Astrocyte (in vitro differentiated cells and primary cell): Measurements from ENCODE around the gene ABCC10. TPM values are rescaled to one million over a fixed set of nuclear protein-coding genes. Genes with fewer than 3 reads are reported as not detected.

Source experiments
- DNase-seq: peaks from one replicate; pipeline ENCODE4 v3.0.0-alpha.2; 2010; ENCODE audit warnings: low read depth
- FAIRE-seq: peaks from 2 replicates; lab custom pipeline; 2011; peaks lifted over from hg19 to GRCh38; lab: Jason Lieb, UNC
- H2AFZ ChIP-seq: 2 replicates; pipeline ENCODE4 v1.6.0; 2012; ENCODE audit warnings: low read depth, low read length, inconsistent platforms
- H3K27ac ChIP-seq: 2 replicates; pipeline ENCODE4 v1.5.1; 2011; ENCODE audit warnings: low read depth, low read length, inconsistent platforms
- H3K27me3 ChIP-seq: 2 replicates; pipeline ENCODE4 v1.6.0; 2011; ENCODE audit warnings: low read length, inconsistent platforms; ENCODE audit not compliant: insufficient read depth
- H3K36me3 ChIP-seq: 2 replicates; pipeline ENCODE4 v1.5.1; 2011; ENCODE audit warnings: low read length, inconsistent platforms; ENCODE audit not compliant: insufficient read depth
- H3K4me1 ChIP-seq: 2 replicates; pipeline ENCODE4 v1.5.1; 2011; ENCODE audit warnings: low read length, inconsistent platforms; ENCODE audit not compliant: insufficient read depth
- H3K4me2 ChIP-seq: 2 replicates; pipeline ENCODE4 v1.6.0; 2012; ENCODE audit warnings: low read length, inconsistent platforms
- H3K4me3 ChIP-seq: 2 replicates; pipeline ENCODE4 v1.5.1; 2011; ENCODE audit warnings: low read depth, mild to moderate bottlenecking, low read length, inconsistent platforms; ENCODE audit not compliant: insufficient read depth
- H3K79me2 ChIP-seq: 2 replicates; pipeline ENCODE4 v1.6.0; 2012; ENCODE audit warnings: mild to moderate bottlenecking, low read length, inconsistent platforms; ENCODE audit not compliant: insufficient read depth
- H3K9ac ChIP-seq: 2 replicates; pipeline ENCODE4 v1.6.0; 2012; ENCODE audit warnings: mild to moderate bottlenecking, low read length, inconsistent platforms
- H3K9me3 ChIP-seq: 2 replicates; pipeline ENCODE4 v1.5.1; 2012; ENCODE audit warnings: low read depth, mild to moderate bottlenecking, low read length, inconsistent platforms; ENCODE audit not compliant: insufficient read depth
- H4K20me1 ChIP-seq: 2 replicates; pipeline ENCODE4 v1.6.0; 2012; ENCODE audit warnings: low read length, inconsistent platforms; ENCODE audit not compliant: insufficient read depth
- H3K27ac Mint-ChIP-seq: one replicate; pipeline ENCODE4 v1.8.0; 2021; ENCODE audit warnings: mild to moderate bottlenecking, mixed read lengths; ENCODE audit not compliant: unreplicated experiment
- H3K27me3 Mint-ChIP-seq: one replicate; pipeline ENCODE4 v1.8.0; 2021; ENCODE audit warnings: low read depth, mixed read lengths; ENCODE audit not compliant: unreplicated experiment
- H3K36me3 Mint-ChIP-seq: one replicate; pipeline ENCODE4 v1.8.0; 2021; ENCODE audit warnings: low read depth, mixed read lengths; ENCODE audit not compliant: unreplicated experiment
- H3K4me1 Mint-ChIP-seq: one replicate; pipeline ENCODE4 v1.8.0; 2021; ENCODE audit warnings: low read depth, mixed read lengths; ENCODE audit not compliant: unreplicated experiment
- H3K4me3 Mint-ChIP-seq: one replicate; pipeline ENCODE4 v1.8.0; 2021; ENCODE audit warnings: mild to moderate bottlenecking, moderate library complexity, mixed read lengths; ENCODE audit not compliant: unreplicated experiment
- H3K9me3 Mint-ChIP-seq: one replicate; pipeline ENCODE4 v1.8.0; 2021; ENCODE audit warnings: mild to moderate bottlenecking, mixed read lengths; ENCODE audit not compliant: unreplicated experiment
- EZH2 ChIP-seq: IDR thresholded peaks from 2 replicates; pipeline ENCODE4 v1.6.1; 2012; ENCODE audit warnings: mild to moderate bottlenecking, low read length, inconsistent platforms; ENCODE audit not compliant: insufficient read depth
- total RNA-seq: library from RNA; stranded (reverse); gene quantifications from 2 replicates; pipeline ENCODE4 v1.2.1, GENCODE V29; 2021
- TF ChIP-seq, protein P1 (sequence below): IDR thresholded peaks from 2 replicates; pipeline ENCODE4 v1.5.1; 2011; ENCODE audit warnings: low read depth, mild to moderate bottlenecking, inconsistent platforms, low read length, moderate library complexity; ENCODE audit not compliant: insufficient read depth

Gene ABCC10
- total RNA-seq, 1 donor from 2014 or later: 37.2 TPM

- Histone ChIP-seq H3K4me1 (peaks cover 13% of the 10 kb centered on the region), H3K27ac (peak overlapping the region; percentile 3), H3K9ac (peak overlapping the region; percentile 94), H3K36me3 (no peaks in the 10 kb centered on the region), H4K20me1 (peaks cover 2% of the 10 kb centered on the region), H2AFZ (peak overlapping the region; percentile 86), H3K79me2 (peaks cover 36% of the 10 kb centered on the region), H3K9me3 (no peaks in the 10 kb centered on the region), H3K4me3 (peak overlapping the region; percentile 74), H3K4me2 (peak overlapping the region; percentile 93), H3K27me3 (peaks cover under 1% of the 10 kb centered on the region)
- Mint-ChIP-seq H3K36me3 (no peaks in the 10 kb centered on the region), H3K27ac (peak overlapping the region; percentile 92), H3K4me1 (peaks cover 15% of the 10 kb centered on the region), H3K9me3 (no peaks in the 10 kb centered on the region), H3K4me3 (peak overlapping the region; percentile 95), H3K27me3 (peaks cover 2% of the 10 kb centered on the region)
- no peak for FAIRE-seq
- no peak for TF ChIP-seq EZH2
- TF ChIP-seq, protein P1, sequence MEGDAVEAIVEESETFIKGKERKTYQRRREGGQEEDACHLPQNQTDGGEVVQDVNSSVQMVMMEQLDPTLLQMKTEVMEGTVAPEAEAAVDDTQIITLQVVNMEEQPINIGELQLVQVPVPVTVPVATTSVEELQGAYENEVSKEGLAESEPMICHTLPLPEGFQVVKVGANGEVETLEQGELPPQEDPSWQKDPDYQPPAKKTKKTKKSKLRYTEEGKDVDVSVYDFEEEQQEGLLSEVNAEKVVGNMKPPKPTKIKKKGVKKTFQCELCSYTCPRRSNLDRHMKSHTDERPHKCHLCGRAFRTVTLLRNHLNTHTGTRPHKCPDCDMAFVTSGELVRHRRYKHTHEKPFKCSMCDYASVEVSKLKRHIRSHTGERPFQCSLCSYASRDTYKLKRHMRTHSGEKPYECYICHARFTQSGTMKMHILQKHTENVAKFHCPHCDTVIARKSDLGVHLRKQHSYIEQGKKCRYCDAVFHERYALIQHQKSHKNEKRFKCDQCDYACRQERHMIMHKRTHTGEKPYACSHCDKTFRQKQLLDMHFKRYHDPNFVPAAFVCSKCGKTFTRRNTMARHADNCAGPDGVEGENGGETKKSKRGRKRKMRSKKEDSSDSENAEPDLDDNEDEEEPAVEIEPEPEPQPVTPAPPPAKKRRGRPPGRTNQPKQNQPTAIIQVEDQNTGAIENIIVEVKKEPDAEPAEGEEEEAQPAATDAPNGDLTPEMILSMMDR: no peak
- no peak for DNase-seq
Observed at GRCh38 chr6:43476746-43477145, 49.4 kb downstream of the ABCC10 start.

GRCh38 chr6:43477235-43478007 is 50.1 kb downstream of the ABCC10 start, which contains the start of gene TJAP1:
Gene TJAP1, plus strand, starts transcription at chr6:43477570. Its CDS starts 21,432 bp downstream, at chr6:43499002.
- peak within 1 kb of the TSS; percentile 94 for H3K9ac ChIP-seq
- Mint-ChIP-seq H3K27ac (peak within 1 kb of the TSS; percentile 92), H3K36me3 (no peaks in the 10 kb centered on the region), H3K9me3 (no peaks in the 10 kb centered on the region), H3K4me3 (peak within 1 kb of the TSS; percentile 95), H3K27me3 (peaks cover 1% of the 10 kb centered on the region), H3K4me1 (peaks cover 20% of the 10 kb centered on the region)
- H3K9me3 ChIP-seq: no peaks in the 10 kb centered on the region
- no peaks in the 10 kb centered on the region for H3K27me3 ChIP-seq
- no peak for TF ChIP-seq EZH2
- TF ChIP-seq, protein P1: no peak
- H3K79me2 ChIP-seq: peaks cover 42% of the 10 kb centered on the region
- peak within 1 kb of the TSS; percentile 71 for H3K27ac ChIP-seq
- H3K4me3 ChIP-seq: peak within 1 kb of the TSS; percentile 74
- H3K4me1 ChIP-seq: peaks cover 13% of the 10 kb centered on the region
- peaks cover 8% of the 10 kb centered on the region for H4K20me1 ChIP-seq
- H3K4me2 ChIP-seq: peak within 1 kb of the TSS; percentile 93
- FAIRE-seq (no peak), DNase-seq (peak; percentile 75)
- H3K36me3 ChIP-seq: no peaks in the 10 kb centered on the region
- H2AFZ ChIP-seq: peak within 1 kb of the TSS; percentile 86

DNA sequence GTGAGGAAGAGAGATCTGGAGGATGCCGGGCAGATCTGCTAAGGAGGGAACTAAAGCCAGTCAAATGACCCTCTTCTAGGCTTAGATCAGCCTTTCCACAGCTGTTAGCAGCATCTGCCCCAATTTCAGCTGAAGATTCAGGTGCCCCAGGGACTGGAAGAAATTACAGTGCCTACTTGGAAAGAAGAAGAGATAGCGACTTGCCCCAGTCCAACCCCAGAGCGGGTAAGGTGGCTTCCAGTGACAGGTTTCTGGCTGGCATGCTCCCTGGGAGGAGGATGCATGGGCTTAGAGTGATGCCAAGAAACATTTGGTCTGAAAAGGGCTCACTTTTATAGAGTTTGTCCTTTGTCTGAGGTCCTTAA is 50.6 kb downstream of the ABCC10 start:
- no peak for DNase-seq
- peaks cover 47% of the 10 kb centered on the region for H3K79me2 ChIP-seq
- Mint-ChIP-seq H3K36me3 (no peaks in the 10 kb centered on the region), H3K4me3 (peak overlapping the region; percentile 95), H3K27me3 (no peaks in the 10 kb centered on the region), H3K4me1 (peaks cover 20% of the 10 kb centered on the region), H3K27ac (peak overlapping the region; percentile 92), H3K9me3 (no peaks in the 10 kb centered on the region)
- TF ChIP-seq EZH2: no peak
- TF ChIP-seq, protein P1: no peak
- FAIRE-seq: no peak
- H3K4me1 ChIP-seq: peaks cover 13% of the 10 kb centered on the region
- no peaks in the 10 kb centered on the region for H3K27me3 ChIP-seq
- no peaks in the 10 kb centered on the region for H3K36me3 ChIP-seq
- H3K9me3 ChIP-seq: no peaks in the 10 kb centered on the region
- H3K4me3 ChIP-seq: peak overlapping the region; percentile 74
- H3K27ac ChIP-seq: peak overlapping the region; percentile 71
- peak overlapping the region; percentile 94 for H3K9ac ChIP-seq
- H2AFZ ChIP-seq: peak overlapping the region; percentile 35
- peaks cover 13% of the 10 kb centered on the region for H4K20me1 ChIP-seq
- peak overlapping the region; percentile 93 for H3K4me2 ChIP-seq
